ENCODE measurements around the gene ZNF664. TPM values are rescaled to one million over a fixed set of nuclear protein-coding genes. Genes with fewer than 3 reads are reported as not detected.

ZNF664 gene
- 31.0 and 39.2 TPM in 2 replicates for total RNA-seq

GRCh38 chr12:123972457-123973401, at the start of gene ZNF664, which contains the start of gene CCDC92:
Gene ZNF664, plus strand, starts transcription at chr12:123973215. Its CDS starts 38,930 bp downstream, at chr12:124012145.
Gene CCDC92, minus strand, starts transcription at chr12:123972831. Its CDS starts 28,526 bp downstream, at chr12:123944305.

Other genes starting within 250 kb of the ZNF664 start
- gene DNAH10, start 210.9 kb upstream of the ZNF664 start, total RNA-seq: 0.33 and 0.62 TPM in 2 replicates
- gene CCDC92, start 384 bp upstream of the ZNF664 start, total RNA-seq: 10.7 and 12.9 TPM in 2 replicates